H1 (cell line): ENCODE measurements around the gene UFD1. TPM values are rescaled to one million over a fixed set of nuclear protein-coding genes. Genes with fewer than 3 reads are reported as not detected.
A peak's percentile ranks its signal among the peaks of the same experiment; 100 is the strongest.

Experiments
- CBX5 ChIP-seq: fragments of 300-800, 300-1000 bp; sonication (generic); IDR thresholded peaks from 2 replicates; pipeline ENCODE4 v1.7.1; 2016; ENCODE audit warnings: antibody characterized with exemption, low read length, low read depth
- CBX8 ChIP-seq: fragments of 300-800, 300-1000 bp; sonication (generic); IDR thresholded peaks from 2 replicates; pipeline ENCODE4 v1.7.1; 2016; ENCODE audit warnings: low read depth, low read length, borderline replicate concordance
- CEBPB ChIP-seq: IDR thresholded peaks from 2 replicates; pipeline ENCODE4 v1.6.1; 2012; ENCODE audit warnings: low read depth, low read length
- CHD1 ChIP-seq: IDR thresholded peaks from 2 replicates; pipeline ENCODE4 v1.6.1; 2012; ENCODE audit warnings: low read depth, low read length, improper control_type of control experiment
- CHD2 ChIP-seq: IDR thresholded peaks from 2 replicates; pipeline ENCODE4 v1.6.1; 2012; ENCODE audit warnings: low read length, improper control_type of control experiment
- CREB1 ChIP-seq: IDR thresholded peaks from 2 replicates; pipeline ENCODE4 v1.6.1; 2012; ENCODE audit warnings: inconsistent platforms
- FOSL1 ChIP-seq: IDR thresholded peaks from 2 replicates; pipeline ENCODE4 v1.6.1; 2011; ENCODE audit warnings: mild to moderate bottlenecking, low read depth, low read length, moderate library complexity; ENCODE audit not compliant: insufficient read depth
- JUN ChIP-seq: IDR thresholded peaks from 2 replicates; pipeline ENCODE4 v1.6.1; 2011; ENCODE audit warnings: low read depth, mild to moderate bottlenecking, improper control_type of control experiment, low read length
- KDM1A ChIP-seq: fragments of 200-600, 300-600 bp; sonication (generic); IDR thresholded peaks from 2 replicates; pipeline ENCODE4 v1.7.1; 2016; ENCODE audit warnings: mild to moderate bottlenecking, low read length, borderline replicate concordance
- KDM5A ChIP-seq: fragments of 200-600 bp; IDR thresholded peaks from 2 replicates; pipeline ENCODE4 v1.7.1; 2012; ENCODE audit warnings: mild to moderate bottlenecking, low read length, inconsistent platforms, mixed read lengths
- PHF8 ChIP-seq: fragments of 200-600 bp; sonication (generic); conservative IDR thresholded peaks from 2 replicates; pipeline ENCODE4 v1.7.1; 2012; ENCODE audit warnings: low read depth, mild to moderate bottlenecking, inconsistent platforms, low read length, moderate library complexity
- POLR2AphosphoS5 ChIP-seq: IDR thresholded peaks from 2 replicates; pipeline ENCODE4 v1.6.1; 2011; ENCODE audit warnings: low read depth, low read length
- POU5F1 ChIP-seq: IDR thresholded peaks from 2 replicates; pipeline ENCODE4 v1.6.1; 2011; ENCODE audit warnings: low read depth, mild to moderate bottlenecking, low read length, moderate library complexity
- RFX5 ChIP-seq: IDR thresholded peaks from 2 replicates; pipeline ENCODE4 v1.6.1; 2011; ENCODE audit warnings: low read depth, low read length, improper control_type of control experiment, borderline replicate concordance
- RNF2 ChIP-seq: fragments of 200-900, 300-1000 bp; sonication (generic); IDR thresholded peaks from 2 replicates; pipeline ENCODE4 v1.7.1; 2016; ENCODE audit warnings: borderline replicate concordance, low read depth, mild to moderate bottlenecking, antibody characterized with exemption, low read length; ENCODE audit not compliant: poor library complexity, severe bottlenecking; ENCODE audit errors: missing control alignments
- RXRA ChIP-seq: IDR thresholded peaks from 2 replicates; pipeline ENCODE4 v1.6.1; 2011; ENCODE audit warnings: low read depth, mild to moderate bottlenecking, low read length, moderate library complexity; ENCODE audit not compliant: insufficient read depth
- SIRT6 ChIP-seq: IDR thresholded peaks from one replicate; pipeline ENCODE4 v1.7.1; 2012; ENCODE audit warnings: low read length, inconsistent platforms
- SP1 ChIP-seq: IDR thresholded peaks from 2 replicates; pipeline ENCODE4 v1.6.1; 2011; ENCODE audit warnings: low read depth, low read length
- TAF1 ChIP-seq: IDR thresholded peaks from 2 replicates; pipeline ENCODE4 v1.6.1; 2011; ENCODE audit warnings: mild to moderate bottlenecking, low read depth, low read length
- TAF7 ChIP-seq: optimal IDR thresholded peaks from 2 replicates; pipeline ENCODE3; 2011; ENCODE audit warnings: low read depth, mild to moderate bottlenecking, inconsistent platforms, low read length, moderate library complexity, borderline replicate concordance
- polyA plus RNA-seq, 7 experiments: library from polyadenylated mRNA; depleted of rRNA in 3 of 7; stranded (reverse) in 5 of 7; unstranded in 2 of 7; fragments of >200 nt in 5 of 7; fragments of 200-250 nt in 2 of 7; gene quantifications; 1 replicate in 5 of 7; 2 replicates in 1 of 7; 4 replicates in 1 of 7; pipeline versions ENCODE4 v1.2.1 to v1.2.3, GENCODE V29; 2011 to 2013; ENCODE audit warnings: missing spikeins in 2 of 7, mixed read lengths in 2 of 7
- total RNA-seq: library from RNA; stranded (reverse); fragmentation: NEBNext Ultra II Directional; extraction: Animal tissue kit (Norgen Biotek cat#: 25700); gene quantifications from 2 replicates; pipeline ENCODE4 v1.2.1, GENCODE V29; 2021

Gene UFD1
- total and polyA plus RNA-seq, 2 of the 8 experiments (the other 6 are each of a cell fraction or from before 2014, with no cell fraction given) = 74.6 to 116 TPM

DNA sequence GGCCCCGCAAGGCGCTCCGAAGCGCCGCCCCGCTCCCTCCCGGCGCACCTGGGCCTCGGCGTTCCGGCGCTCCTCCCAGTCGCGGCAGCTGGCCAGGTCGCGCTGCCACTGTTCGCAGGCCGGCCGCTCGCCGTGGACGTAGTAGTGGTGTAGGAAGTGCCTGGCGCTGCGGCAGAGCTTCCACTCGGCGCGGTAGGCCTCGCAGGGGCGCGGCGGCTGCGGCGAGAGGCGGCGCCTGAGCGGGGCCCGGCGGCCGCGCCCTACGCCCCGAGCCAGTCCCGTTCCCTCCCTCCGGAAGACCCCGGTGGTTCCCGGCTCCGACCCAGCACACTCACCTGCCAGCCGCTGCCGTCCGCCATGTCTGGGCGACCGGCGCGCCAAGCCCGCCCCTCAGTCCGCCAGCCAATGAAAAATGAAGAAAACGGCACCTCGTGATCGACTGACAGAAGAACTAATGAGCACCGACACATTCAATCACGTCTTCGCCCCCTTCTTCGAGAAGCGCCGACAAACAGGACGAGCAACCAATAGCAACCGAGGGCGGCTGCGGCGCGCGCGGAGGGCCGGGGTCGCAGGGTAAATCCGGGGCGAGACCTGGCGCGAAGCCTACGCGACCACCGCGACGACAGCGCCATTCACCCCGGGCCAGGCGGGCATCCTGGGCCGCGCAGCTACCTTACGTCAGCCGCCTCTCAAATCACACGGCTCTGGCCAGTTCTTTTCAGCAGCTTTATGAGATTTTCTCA lies 31.5 kb downstream of the UFD1 start, which contains the start of gene C22orf39 (continued):
- TF ChIP-seq JUN (no peak), KDM1A (no peak), RNF2 (no peak), CBX8 (no peak), CHD2 (peak; percentile 88), CEBPB (no peak), TAF1 (peak; percentile 91), SP1 (peak; percentile 97), KDM5A (peak; percentile 48; the same call in 1 of the 2 replicates), CBX5 (no peak), PHF8 (peak; percentile 86), CREB1 (peak; percentile 95), RXRA (no peak), TAF7 (peak; percentile 47), SIRT6 (no peak), RFX5 (no peak), POU5F1 (no peak), FOSL1 (no peak), POLR2AphosphoS5 (peak; percentile 90), CHD1 (no peak)
